Kasumi-1 (cell line): ENCODE data around the gene SLC25A22.

ENCODE experiments used
- DNase-seq, 2 experiments: peaks; one replicate each; lab custom pipeline; 2025; lab: John Stamatoyannopoulos, UW

The SLC25A22 gene

GRCh38 chr11:798093-798713, at the start of gene SLC25A22:
Gene SLC25A22 (minus strand): TSS chr11:798281. CDS start chr11:795006, 3,275 bp downstream.
- peak; percentile 69 to 80 for DNase-seq

- DNase-seq: no peak
Measured at GRCh38 chr11:847876-848275, 49.8 kb upstream of the SLC25A22 start.

- DNase-seq: no peak
Measured at GRCh38 chr11:846496-847098, 48.5 kb upstream of the SLC25A22 start.

GRCh38 chr11:845872-846495, 47.9 kb upstream of the SLC25A22 start:
- DNase-seq: no peak

- peak; percentile 21 to 52 for DNase-seq
Measured at GRCh38 chr11:844693-845644, 46.9 kb upstream of the SLC25A22 start.

- no peak for DNase-seq
Measured at GRCh38 chr11:843818-844692, 46.0 kb upstream of the SLC25A22 start.

- DNase-seq: no peak
Measured at GRCh38 chr11:843086-843734, 45.1 kb upstream of the SLC25A22 start.

GRCh38 chr11:842370-843002, 44.4 kb upstream of the SLC25A22 start, which contains the start of the genes POLR2L and TSPAN4:
Gene POLR2L (minus strand): TSS chr11:842529. CDS start chr11:842508, 21 bp downstream.
Gene TSPAN4 (plus strand): TSS chr11:842852. CDS start chr11:850305, 7,453 bp downstream.
- DNase-seq: peak; percentile 82 to 89

- DNase-seq: peak; percentile 27 to 35
Measured at GRCh38 chr11:841981-842369, 43.9 kb upstream of the SLC25A22 start.

- DNase-seq: no peak
Measured at GRCh38 chr11:839875-840617, 42.0 kb upstream of the SLC25A22 start.

- no peak for DNase-seq
Measured at GRCh38 chr11:839280-839623, 41.2 kb upstream of the SLC25A22 start.

GRCh38 chr11:838441-839279, 40.6 kb upstream of the SLC25A22 start:
- peak in 1 of 2 experiments; percentile 21 for DNase-seq

- DNase-seq: no peak
Measured at GRCh38 chr11:837990-838307, 39.9 kb upstream of the SLC25A22 start.

- DNase-seq: no peak
Measured at GRCh38 chr11:837189-837989, 39.3 kb upstream of the SLC25A22 start.

GRCh38 chr11:836700-837099, 38.6 kb upstream of the SLC25A22 start:
- no peak for DNase-seq

GRCh38 chr11:836274-836673, 38.2 kb upstream of the SLC25A22 start:
- no peak for DNase-seq

GRCh38 chr11:834371-835316, 36.6 kb upstream of the SLC25A22 start:
- DNase-seq: no peak
